Measurements from ENCODE around the gene MMP1. TPM values are rescaled to one million over a fixed set of nuclear protein-coding genes. Genes with fewer than 3 reads are reported as not detected.

Gene MMP1
- total RNA-seq, 2 donors from 2014 or later: 34.8 TPM; not detected in 1

- Histone ChIP-seq H3K4me3 (no peak overlapping the region), H3K4me1 (no peaks in the 10 kb centered on the region), H3K36me3 (replicated peaks in 1 of 2; ENCODE audit: insufficient read depth in 1 of 2, low read depth in 2 of 2) (no peaks in the 10 kb centered on the region), H3K27ac (no peak overlapping the region), H3K9me3 (no peaks in the 10 kb centered on the region), H3K27me3 (no peaks in the 10 kb centered on the region)
- WGBS, 2 donors: 58 to 74% methylated on average over 6 of the region's 6 CpGs
- TF ChIP-seq CTCF (IDR thresholded peaks at IDR 0.05) (no peak), POLR2A (IDR thresholded peaks at IDR 0.05) (no peak)
- intact Hi-C loops (cut with DNase I): no loop called here
- DNase-seq (no peak), ATAC-seq (no peak)
Measured at GRCh38 chr11:102829316-102830000, 31.5 kb upstream of the MMP1 start.

GRCh38 chr11:102824556-102824955, 26.6 kb upstream of the MMP1 start:
- no peaks in the 10 kb centered on the region for H3K27me3 ChIP-seq
- H3K9me3 ChIP-seq: no peaks in the 10 kb centered on the region
- no peaks in the 10 kb centered on the region for H3K4me1 ChIP-seq
- no peak overlapping the region for H3K27ac ChIP-seq
- WGBS, 2 donors: 86 to 100% methylated on average over 1 of the region's 1 CpG
- no peak for ATAC-seq
- no peak for DNase-seq
- no peak for TF ChIP-seq POLR2A (IDR thresholded peaks at IDR 0.05)
- no peak for TF ChIP-seq CTCF (IDR thresholded peaks at IDR 0.05)
- H3K36me3 ChIP-seq (replicated peaks in 1 of 2; ENCODE audit: insufficient read depth in 1 of 2, low read depth in 2 of 2): no peaks in the 10 kb centered on the region
- intact Hi-C loops (cut with DNase I): no loop called here
- no peak overlapping the region for H3K4me3 ChIP-seq

GRCh38 chr11:102819491-102819890, 21.5 kb upstream of the MMP1 start:
- 58 to 67% methylated on average over 6 of the region's 6 CpGs for WGBS, 2 donors
- no peaks in the 10 kb centered on the region for H3K27me3 ChIP-seq
- H3K9me3 ChIP-seq: no peaks in the 10 kb centered on the region
- TF ChIP-seq CTCF (IDR thresholded peaks at IDR 0.05): no peak
- TF ChIP-seq POLR2A (IDR thresholded peaks at IDR 0.05): no peak
- intact Hi-C loops (cut with DNase I): loop anchor here (10.0 kb wide), 1 partner anchor 125 kb away; no protein-coding TSS in a partner anchor
- no peak overlapping the region for H3K4me3 ChIP-seq
- no peak for DNase-seq
- H3K4me1 ChIP-seq: no peaks in the 10 kb centered on the region
- H3K27ac ChIP-seq: no peak overlapping the region
- no peak for ATAC-seq
- no peaks in the 10 kb centered on the region for H3K36me3 ChIP-seq (replicated peaks in 1 of 2; ENCODE audit: insufficient read depth in 1 of 2, low read depth in 2 of 2)

- DNase-seq (no peak), ATAC-seq (no peak)
- Histone ChIP-seq H3K27me3 (no peaks in the 10 kb centered on the region), H3K27ac (no peak overlapping the region), H3K9me3 (no peaks in the 10 kb centered on the region), H3K4me3 (no peak overlapping the region), H3K4me1 (no peaks in the 10 kb centered on the region), H3K36me3 (replicated peaks in 1 of 2; ENCODE audit: insufficient read depth in 1 of 2, low read depth in 2 of 2) (no peaks in the 10 kb centered on the region)
- TF ChIP-seq CTCF (IDR thresholded peaks at IDR 0.05): no peak
- no peak for TF ChIP-seq POLR2A (IDR thresholded peaks at IDR 0.05)
- WGBS, 2 donors: 65 to 69% methylated on average over 1 of the region's 1 CpG
- intact Hi-C loops (cut with DNase I): loop anchor here (10.0 kb wide), 1 partner anchor 131 kb away; no protein-coding TSS in a partner anchor
Measured at GRCh38 chr11:102813484-102813883, 15.5 kb upstream of the MMP1 start.

- Histone ChIP-seq H3K27me3 (no peaks in the 10 kb centered on the region), H3K4me1 (no peaks in the 10 kb centered on the region), H3K9me3 (no peaks in the 10 kb centered on the region), H3K36me3 (replicated peaks in 1 of 2; ENCODE audit: insufficient read depth in 1 of 2, low read depth in 2 of 2) (no peaks in the 10 kb centered on the region), H3K4me3 (no peak overlapping the region), H3K27ac (no peak overlapping the region)
- intact Hi-C loops (cut with DNase I): loop anchor here (10.0 kb wide), 1 partner anchor 133 kb away; no protein-coding TSS in a partner anchor
- ATAC-seq (no peak), DNase-seq (no peak)
- TF ChIP-seq CTCF (IDR thresholded peaks at IDR 0.05): no peak
- TF ChIP-seq POLR2A (IDR thresholded peaks at IDR 0.05): no peak
- WGBS, 2 donors: 72 to 78% methylated on average over 3 of the region's 3 CpGs
Measured at GRCh38 chr11:102812188-102812587, 14.2 kb upstream of the MMP1 start.

Data from body of pancreas (tissue), 4 donors.